Psoas muscle (tissue), 8 donors: Measurements from ENCODE around the gene RAP1A. TPM values are rescaled to one million over a fixed set of nuclear protein-coding genes. Genes with fewer than 3 reads are reported as not detected.

ENCODE experiments used
- ATAC-seq, 4 donors: fragments of 200-7000 bp; cut with Tn5 transposase; one replicate each; pipeline ENCODE4 v1.9.1; 2020; ENCODE audit warnings: moderate library complexity in 3 of 4, mild to moderate bottlenecking in 2 of 4
- DNase-seq, 2 donors: peaks; one replicate each; pipeline ENCODE4 v3.0.0-alpha.2; 2020
- H3K27ac ChIP-seq: fragments of 200-600 bp; one replicate; pipeline ENCODE4 v1.8.0; 2022
- H3K27me3 ChIP-seq, 3 donors: fragments of 200-600 bp in 1 of 3; one replicate each; pipeline versions ENCODE4 v1.6.1 to v1.8.0; 2013 to 2022; ENCODE audit warnings: low read length in 2 of 3, mild to moderate bottlenecking in 2 of 3, moderate library complexity in 1 of 3; ENCODE audit not compliant: insufficient read depth in 3 of 3
- H3K36me3 ChIP-seq, 2 donors: fragments of 200-600 bp in 1 of 2; one replicate each; pipeline versions ENCODE4 v1.6.1 to v1.8.0; 2013 to 2022; ENCODE audit warnings: low read depth in 1 of 2, mild to moderate bottlenecking in 1 of 2, moderate library complexity in 1 of 2; ENCODE audit not compliant: insufficient read depth in 1 of 2
- H3K4me1 ChIP-seq: fragments of 200-600 bp; one replicate; pipeline ENCODE4 v1.8.0; 2022
- H3K4me3 ChIP-seq: fragments of 200-600 bp; one replicate; pipeline ENCODE4 v1.8.0; 2022; ENCODE audit warnings: mild to moderate bottlenecking
- H3K9me3 ChIP-seq: fragments of 200-600 bp; one replicate; pipeline ENCODE4 v1.8.0; 2022
- CTCF ChIP-seq: fragments of 200-600 bp; IDR thresholded peaks from one replicate; pipeline ENCODE4 v1.8.0; 2022; ENCODE audit warnings: antibody characterized with exemption
- WGBS, 3 donors: extraction: QIAGEN DNeasy Blood & Tissue Kit; methylation state at CpG; one replicate each; pipeline versions ENCODE4 v1.1.6 to v1.1.7; 2013; 5-methylcytosine and 5-hydroxymethylcytosine counted together
- intact Hi-C, 2 donors: fragments of 100-400 bp; cut with DNase I; formaldehyde crosslinking; loops; one replicate each; pipeline versions ENCODE4 v1.11.0 to v1.14.2; 2022
- polyA plus RNA-seq, 3 donors: library from polyadenylated mRNA; stranded (reverse); fragments of 200-250 nt; gene quantifications; one replicate each; pipeline ENCODE4 v1.2.3, GENCODE V29; 2013
- total RNA-seq, 4 donors: library from RNA; stranded (reverse); fragmentation: NEBNext Ultra II Directional in 2 of 4; extraction: Animal tissue kit (Norgen Biotek cat#: 25700) in 2 of 4; gene quantifications; one replicate each; pipeline versions ENCODE4 v1.2.1 to v1.2.4, GENCODE V29; 2021 to 2023
- donor health status: healthy with polysubstance abuse.
- donor health status: DM: no; HTN: no; CAD: no; lungs with moderate emphysema.
- donor health status: Bipolar disorder and iron deficiency.
- donor health status: healthy.
- donor health status: DM: yes; HTN: yes; CAD: no.
- donor health status: DM: no; HTN: no; CAD: no.
- donor health status: DM: no; HTN: no; CAD: no.
- donor health status: DM: yes; HTN: yes; CAD: no.

RAP1A gene
- total and polyA plus RNA-seq, 7 donors, result 63.6 to 235 (median 76.6) TPM

- H3K9me3 ChIP-seq, result no peaks in the 10 kb centered on the region
- no peak for TF ChIP-seq CTCF
- H3K4me1 ChIP-seq, result no peaks in the 10 kb centered on the region
- no peak overlapping the region for H3K27ac ChIP-seq
- no peak overlapping the region for H3K4me3 ChIP-seq
- DNase-seq (no peak), ATAC-seq (no peak)
- WGBS, 3 donors, result 61 to 73% (median 63%) methylated on average over 2 of the region's 2 CpGs
- intact Hi-C loops, result no loop called here
- no peaks in the 10 kb centered on the region for H3K36me3 ChIP-seq
- no peaks in the 10 kb centered on the region for H3K27me3 ChIP-seq
Measured at GRCh38 chr1:111611986-111612385, 7.6 kb upstream of the RAP1A start.

- H3K9me3 ChIP-seq, result no peaks in the 10 kb centered on the region
- ATAC-seq (no peak), DNase-seq (no peak)
- no peak overlapping the region for H3K4me3 ChIP-seq
- no peak for TF ChIP-seq CTCF
- intact Hi-C loops, result no loop called here
- no peaks in the 10 kb centered on the region for H3K36me3 ChIP-seq
- no peaks in the 10 kb centered on the region for H3K27me3 ChIP-seq
- no peak overlapping the region for H3K27ac ChIP-seq
- 63 to 75% (median 63%) methylated on average over 3 of the region's 3 CpGs for WGBS, 3 donors
- H3K4me1 ChIP-seq, result peaks cover 11% of the 10 kb centered on the region
Measured at GRCh38 chr1:111615870-111616715, 3.5 kb upstream of the RAP1A start.

GRCh38 chr1:111618081-111618480 is 1.5 kb upstream of the RAP1A start:
- intact Hi-C loops, result no loop called here
- Histone ChIP-seq H3K4me1 (peaks cover 30% of the 10 kb centered on the region), H3K9me3 (no peaks in the 10 kb centered on the region), H3K36me3 (no peaks in the 10 kb centered on the region), H3K27ac (no peak overlapping the region), H3K27me3 (no peaks in the 10 kb centered on the region), H3K4me3 (no peak overlapping the region)
- DNase-seq, result no peak
- no peak for TF ChIP-seq CTCF
- 92 to 97% (median 97%) methylated on average over 2 of the region's 2 CpGs for whole genome bisulfite sequencing, 3 donors
- ATAC-seq, result no peak

DNA sequence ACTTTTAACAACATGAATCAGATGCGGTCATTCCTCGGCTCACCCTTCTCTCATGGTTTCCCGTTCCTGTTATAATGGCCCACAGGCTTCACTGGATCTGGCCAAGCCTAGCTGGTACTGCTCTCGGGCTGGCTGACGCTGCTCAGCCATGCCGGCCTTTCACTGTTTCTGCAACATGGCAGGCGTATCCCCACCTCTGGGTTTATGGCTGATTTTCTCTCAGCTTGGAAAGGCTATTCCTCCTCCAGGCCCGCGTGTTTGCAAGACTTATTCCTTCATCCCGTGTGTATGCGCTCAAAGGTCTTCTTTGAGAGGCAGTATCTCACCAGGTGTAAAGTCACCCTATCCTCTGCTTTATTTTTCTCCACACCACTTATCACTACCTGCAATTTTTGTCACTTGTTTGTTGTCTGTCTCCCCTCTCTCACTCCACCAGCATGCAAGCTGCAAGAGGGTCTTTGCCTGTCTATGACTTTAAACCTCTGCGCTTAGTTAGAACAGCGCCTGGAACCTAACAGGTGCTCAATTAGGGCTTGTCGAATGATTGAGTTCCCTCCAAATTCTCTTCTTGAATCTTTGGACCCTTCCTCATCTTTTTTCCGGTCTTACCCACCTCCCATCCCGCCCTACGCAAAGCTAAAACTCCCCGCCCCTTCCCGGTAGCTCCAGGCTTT is 491 bp upstream of the RAP1A start:
- peak overlapping the region; percentile 97 for H3K27ac ChIP-seq
- H3K36me3 ChIP-seq, result no peaks in the 10 kb centered on the region
- 38 to 47% (median 38%) methylated on average over 19 of the region's 19 CpGs for WGBS, 3 donors
- H3K4me3 ChIP-seq, result peak overlapping the region; percentile 91
- H3K27me3 ChIP-seq, result no peaks in the 10 kb centered on the region
- ATAC-seq, result peak in 1 of 4 donors; percentile 2
- DNase-seq, result no peak
- H3K9me3 ChIP-seq, result no peaks in the 10 kb centered on the region
- intact Hi-C loops, result loop anchor here in 1 of 2 donors (1.0 kb wide), 1 partner anchor 26 kb away; no protein-coding TSS in a partner anchor
- peaks cover 39% of the 10 kb centered on the region for H3K4me1 ChIP-seq
- TF ChIP-seq CTCF, result no peak
